Epithelial cell of esophagus (primary cell): ENCODE data around the gene RAD51C.

ENCODE experiments used
- DNase-seq: peaks from one replicate; pipeline ENCODE4 v3.0.0; 2010; ENCODE audit warnings: low read depth
- H3K4me3 ChIP-seq: 2 replicates; pipeline ENCODE4 v1.5.1; 2011; ENCODE audit warnings: mild to moderate bottlenecking, low read length, control low read depth
- TF ChIP-seq, protein P1 (sequence below): IDR thresholded peaks from 2 replicates; pipeline ENCODE4 v1.5.1; 2011; ENCODE audit warnings: low read depth, mild to moderate bottlenecking, low read length, control low read depth, inconsistent platforms; ENCODE audit not compliant: insufficient read depth; ENCODE audit errors: missing control alignments

Gene RAD51C

DNA sequence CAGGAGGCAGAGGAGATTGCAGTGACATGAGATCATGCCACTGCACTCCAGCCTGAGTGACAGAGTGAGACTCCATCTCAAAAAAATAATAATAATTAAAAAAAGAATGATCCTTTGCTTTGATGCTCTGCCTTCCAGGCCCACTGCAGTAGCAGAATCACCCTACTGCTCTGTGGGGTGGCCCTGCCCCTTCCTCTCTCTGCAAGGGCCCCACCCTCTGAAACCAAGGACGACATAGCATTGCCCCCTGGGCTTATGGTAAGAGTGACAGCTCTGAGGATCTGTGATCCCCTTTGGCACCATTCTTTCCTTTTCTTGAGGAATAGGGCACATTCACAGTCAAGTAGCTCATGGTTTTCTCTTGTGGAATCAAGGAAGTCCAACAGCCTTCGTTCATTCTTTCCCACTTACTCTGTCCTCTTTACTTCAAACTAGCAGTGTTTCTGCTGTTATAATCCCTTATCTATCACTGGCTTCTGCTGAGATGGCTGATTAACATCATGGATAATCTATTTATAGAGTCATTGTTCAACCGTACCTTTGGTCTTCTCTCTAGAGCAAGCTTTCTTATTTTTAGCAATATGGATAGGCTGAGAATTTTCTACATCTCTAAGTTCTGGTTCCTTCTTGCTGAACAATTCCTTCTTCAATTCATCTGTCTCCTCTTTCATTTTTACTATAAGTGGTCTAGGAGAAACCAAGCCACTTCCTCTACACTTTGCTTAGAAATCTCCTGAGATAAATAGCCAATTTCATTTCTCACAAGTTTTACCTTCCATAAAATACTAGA is 14.1 kb downstream of the RAD51C start:
- DNase-seq, result no peak
- TF ChIP-seq, protein P1, sequence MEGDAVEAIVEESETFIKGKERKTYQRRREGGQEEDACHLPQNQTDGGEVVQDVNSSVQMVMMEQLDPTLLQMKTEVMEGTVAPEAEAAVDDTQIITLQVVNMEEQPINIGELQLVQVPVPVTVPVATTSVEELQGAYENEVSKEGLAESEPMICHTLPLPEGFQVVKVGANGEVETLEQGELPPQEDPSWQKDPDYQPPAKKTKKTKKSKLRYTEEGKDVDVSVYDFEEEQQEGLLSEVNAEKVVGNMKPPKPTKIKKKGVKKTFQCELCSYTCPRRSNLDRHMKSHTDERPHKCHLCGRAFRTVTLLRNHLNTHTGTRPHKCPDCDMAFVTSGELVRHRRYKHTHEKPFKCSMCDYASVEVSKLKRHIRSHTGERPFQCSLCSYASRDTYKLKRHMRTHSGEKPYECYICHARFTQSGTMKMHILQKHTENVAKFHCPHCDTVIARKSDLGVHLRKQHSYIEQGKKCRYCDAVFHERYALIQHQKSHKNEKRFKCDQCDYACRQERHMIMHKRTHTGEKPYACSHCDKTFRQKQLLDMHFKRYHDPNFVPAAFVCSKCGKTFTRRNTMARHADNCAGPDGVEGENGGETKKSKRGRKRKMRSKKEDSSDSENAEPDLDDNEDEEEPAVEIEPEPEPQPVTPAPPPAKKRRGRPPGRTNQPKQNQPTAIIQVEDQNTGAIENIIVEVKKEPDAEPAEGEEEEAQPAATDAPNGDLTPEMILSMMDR, result no peak
- H3K4me3 ChIP-seq, result no peak overlapping the region

DNA sequence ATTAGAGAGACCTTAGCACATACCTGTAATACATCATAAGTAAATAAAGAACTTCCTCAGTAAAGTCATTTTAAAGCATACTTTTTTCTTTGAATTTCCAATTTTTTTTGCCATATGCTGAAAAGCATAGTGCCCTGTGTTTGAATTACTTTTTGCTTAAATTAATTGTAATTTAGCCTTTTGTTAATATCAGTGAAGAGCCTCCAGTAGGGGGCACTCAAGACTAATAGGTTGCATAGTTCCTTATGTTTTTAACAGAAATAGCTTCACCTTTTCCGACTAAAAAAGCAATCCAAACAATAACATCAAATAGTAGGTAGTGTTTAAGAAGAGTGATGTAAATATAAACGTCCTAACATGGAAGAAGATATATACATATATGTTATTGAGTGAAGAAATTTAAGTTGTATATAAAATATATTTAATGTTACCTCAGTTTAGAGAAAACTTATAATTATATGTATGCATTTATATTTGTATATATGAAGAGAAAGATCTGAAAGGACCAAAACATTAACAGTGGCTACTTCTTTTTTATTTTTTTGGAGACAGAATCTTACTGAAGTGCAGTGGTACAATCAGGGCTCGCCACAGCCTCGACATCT is 18.6 kb downstream of the RAD51C start:
- no peak overlapping the region for H3K4me3 ChIP-seq
- TF ChIP-seq, protein P1, result peak; percentile 65
- peak; percentile 65 for DNase-seq

- TF ChIP-seq, protein P1, result no peak
- DNase-seq, result no peak
- no peak overlapping the region for H3K4me3 ChIP-seq
Measured at GRCh38 chr17:58722274-58722673, 29.9 kb downstream of the RAD51C start.

GRCh38 chr17:58722696-58723095 is 30.3 kb downstream of the RAD51C start:
- TF ChIP-seq, protein P1, result no peak
- no peak for DNase-seq
- H3K4me3 ChIP-seq, result no peak overlapping the region

- H3K4me3 ChIP-seq, result no peak overlapping the region
- no peak for DNase-seq
- TF ChIP-seq, protein P1, result no peak
Measured at GRCh38 chr17:58728798-58729197, 36.4 kb downstream of the RAD51C start.

DNA sequence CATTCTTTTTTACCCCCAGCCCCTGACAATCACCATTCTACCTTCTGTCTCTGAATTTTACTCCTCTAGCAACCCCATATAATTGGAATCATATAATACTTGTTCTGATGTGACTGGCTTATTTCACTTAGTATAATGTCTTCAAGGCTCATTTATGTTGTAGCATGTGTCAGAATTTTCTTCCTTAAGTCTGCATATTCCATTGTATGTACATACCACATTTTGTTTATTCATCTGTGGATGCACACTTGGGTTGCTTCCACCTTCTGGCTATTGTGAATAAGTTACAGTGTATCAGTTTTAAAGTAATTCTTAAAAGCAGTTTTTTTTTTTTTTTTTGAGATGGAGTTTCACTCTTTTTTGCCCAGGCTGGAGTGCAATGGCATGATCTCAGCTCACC is 38.5 kb downstream of the RAD51C start:
- DNase-seq, result no peak
- no peak overlapping the region for H3K4me3 ChIP-seq
- TF ChIP-seq, protein P1, result no peak
